NCI-H345 treated with DMSO at 0.1 percent for 48 hours (cell line): ENCODE results near the gene RPL13.
"Not testable (repeated sequence)": the region's sequence is repeated elsewhere in the genome, so short reads cannot be mapped to it uniquely, and the experiment has no call there.

Experiments
- DNase-seq: peaks from one replicate; lab custom pipeline; 2025; ENCODE audit not compliant: unreplicated experiment; lab: John Stamatoyannopoulos, UW

RPL13 gene

DNA sequence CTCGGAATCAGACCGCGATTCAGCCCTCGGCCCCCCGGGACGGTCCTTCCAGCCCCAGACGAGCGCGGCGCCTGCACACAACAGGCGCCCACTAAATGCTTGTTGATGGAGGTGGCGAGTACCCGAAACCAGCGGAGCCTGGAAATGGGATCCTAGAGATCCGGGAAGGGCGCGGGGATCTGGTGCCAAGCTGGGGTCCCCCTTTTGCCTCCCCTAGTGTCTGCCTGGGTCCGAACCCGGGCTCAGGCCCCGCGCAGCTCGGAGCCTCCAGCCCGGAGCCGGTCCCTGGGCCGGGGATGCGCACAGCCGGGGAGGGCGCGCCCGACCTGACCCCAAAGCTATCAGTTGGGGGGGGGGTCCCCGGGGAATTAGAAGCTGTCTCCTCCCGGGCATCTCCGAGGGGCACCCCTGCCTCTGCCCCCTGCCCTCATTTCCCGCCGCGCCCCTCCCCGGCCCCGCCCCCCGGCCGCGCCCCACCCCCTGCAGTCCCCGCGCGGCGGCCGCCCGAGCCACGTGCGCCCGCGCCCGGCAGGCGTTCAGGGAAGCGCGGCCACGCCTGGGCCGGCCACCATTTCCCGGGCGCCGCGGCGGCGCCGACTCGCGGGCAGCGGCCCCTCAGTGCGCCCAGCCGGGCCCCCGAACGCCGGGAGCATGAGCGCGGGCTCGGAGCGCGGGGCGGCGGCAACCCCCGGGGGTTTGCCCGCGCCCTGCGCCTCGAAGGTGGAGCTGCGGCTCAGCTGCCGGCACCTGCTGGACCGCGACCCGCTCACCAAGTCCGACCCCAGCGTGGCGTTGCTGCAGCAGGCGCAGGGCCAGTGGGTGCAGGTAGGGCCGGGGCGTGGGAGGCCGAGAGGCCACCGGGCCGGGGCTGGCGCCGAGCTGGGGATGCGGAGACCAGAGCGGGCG, 15.0 kb downstream of the RPL13 start, which contains the start of gene CPNE7:
Gene CPNE7 (plus strand): TSS at position 512 of the 906 bp plus-strand sequence. CDS start 140 bp downstream, at position 652.
- no peak for DNase-seq

DNA sequence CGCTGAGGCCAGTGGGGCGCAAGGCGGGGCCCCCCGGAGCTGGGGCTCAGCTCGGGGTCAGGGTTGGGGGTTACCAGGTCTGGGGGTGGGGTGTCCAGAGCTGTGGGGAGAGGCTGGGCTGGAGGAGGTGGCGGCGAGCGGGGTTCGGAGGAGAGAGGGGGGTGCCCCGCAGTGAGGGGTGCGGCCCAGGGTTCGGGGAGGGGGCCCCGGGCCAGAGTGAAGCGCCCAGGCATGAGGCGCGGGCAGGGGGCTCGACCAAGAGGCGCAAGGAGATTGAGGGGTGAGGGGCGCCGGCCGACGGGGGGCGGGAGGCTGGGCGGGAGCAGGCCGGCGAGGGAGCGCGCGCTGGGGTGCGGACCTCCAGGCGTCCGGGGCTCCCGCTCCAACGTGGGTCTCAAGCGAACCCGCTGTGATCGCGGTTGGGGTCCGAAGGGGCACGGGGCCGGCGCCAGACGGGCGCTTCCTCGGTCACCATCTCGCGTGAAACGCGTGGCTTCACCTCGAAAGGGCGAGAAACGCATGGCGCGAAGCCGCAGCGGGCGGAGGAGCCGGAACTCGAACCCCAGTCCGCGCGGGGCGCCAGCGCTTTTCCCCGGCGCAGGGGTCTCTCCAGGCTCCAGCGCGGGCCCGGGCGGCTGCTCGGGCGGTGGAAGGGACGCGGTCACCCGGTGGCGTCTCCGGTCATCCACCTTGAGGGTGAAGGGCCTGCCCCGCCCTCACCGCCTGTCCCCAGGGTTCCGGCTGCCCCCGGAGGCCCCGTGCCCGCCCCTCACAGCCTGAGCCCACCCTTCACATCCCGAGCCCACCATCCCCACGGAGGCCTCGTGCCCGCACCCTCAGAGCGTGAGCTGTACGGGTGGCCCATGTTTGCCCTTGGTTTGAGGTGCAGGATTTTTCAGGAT, 15.9 kb downstream of the RPL13 start:
- DNase-seq, result no peak

DNA sequence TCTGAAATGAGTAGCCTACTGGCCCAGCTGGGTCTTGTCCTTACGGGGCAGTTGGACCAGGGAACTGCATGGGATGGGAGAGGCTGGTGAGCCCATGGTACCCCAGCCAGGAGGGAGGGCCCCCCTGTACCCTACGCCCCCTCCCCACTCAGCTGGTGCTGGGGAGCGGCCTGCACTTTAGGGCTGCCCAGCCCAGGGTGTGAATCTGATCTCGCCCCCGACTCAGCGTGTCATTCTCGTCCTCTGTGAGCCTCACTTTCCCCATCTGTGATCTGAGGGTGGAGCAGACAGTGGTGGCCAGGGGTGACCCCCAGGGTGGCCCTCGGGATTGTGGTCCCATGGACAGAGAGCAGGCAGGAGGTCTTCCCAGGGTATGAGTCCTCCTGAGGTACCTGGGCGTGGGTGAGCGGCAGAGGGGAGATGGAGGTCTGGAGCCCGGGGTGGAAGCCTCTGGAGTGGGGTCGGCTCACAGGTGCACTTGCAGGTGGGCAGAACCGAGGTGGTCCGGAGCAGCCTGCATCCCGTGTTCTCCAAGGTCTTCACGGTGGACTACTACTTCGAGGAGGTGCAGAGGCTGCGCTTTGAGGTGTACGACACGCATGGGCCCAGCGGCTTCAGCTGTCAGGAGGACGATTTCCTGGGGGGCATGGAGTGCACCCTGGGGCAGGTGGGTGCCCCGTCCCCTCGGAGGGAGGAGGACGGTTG, 16.7 kb downstream of the RPL13 start:
- no peak for DNase-seq

DNA sequence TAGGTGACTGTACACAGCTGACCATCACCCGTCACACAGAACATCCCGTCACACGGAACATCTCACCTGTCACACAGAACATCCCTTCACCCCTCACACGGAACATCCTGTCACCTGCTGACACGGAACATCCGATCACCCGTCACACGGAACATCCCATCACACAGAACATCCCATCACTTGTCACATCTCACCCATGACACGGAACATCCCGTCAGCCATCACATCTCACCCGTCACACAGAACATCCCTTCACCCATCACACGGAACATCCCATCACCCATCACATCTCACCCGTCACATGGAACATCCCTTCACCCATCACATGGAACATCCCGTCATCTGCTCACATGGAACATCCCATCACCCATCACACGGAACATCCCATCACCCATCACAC, 18.9 kb downstream of the RPL13 start:
- no peak for DNase-seq

DNA sequence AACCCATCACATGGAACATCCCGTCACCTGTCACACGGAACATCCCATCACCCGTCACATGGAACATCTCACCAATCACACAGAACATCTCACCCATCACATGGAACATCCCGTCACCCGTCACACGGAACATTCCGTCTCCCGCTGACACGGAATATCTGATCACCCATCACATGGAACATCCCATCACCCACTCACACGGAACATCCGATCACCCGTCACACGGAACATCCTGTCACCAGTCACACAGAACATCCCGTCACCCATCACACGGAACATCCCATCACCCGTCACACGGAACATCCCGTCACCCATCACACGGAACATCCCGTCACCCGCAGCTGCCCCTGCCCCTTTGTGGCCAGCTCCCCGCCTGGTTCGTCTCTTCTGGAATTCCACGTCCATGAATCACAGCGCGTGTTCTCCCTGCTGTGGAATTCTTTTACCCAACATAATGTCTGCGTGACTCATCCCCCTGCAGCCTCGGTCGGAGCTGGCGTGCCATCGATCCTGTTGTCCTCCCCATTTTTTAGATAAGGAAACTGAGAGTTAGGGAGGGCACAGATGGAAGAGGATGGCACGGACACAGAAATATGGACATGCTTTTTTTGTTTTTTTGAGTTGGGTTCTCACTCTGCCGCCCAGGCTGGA, 20.7 kb downstream of the RPL13 start:
- DNase-seq, result no peak

DNA sequence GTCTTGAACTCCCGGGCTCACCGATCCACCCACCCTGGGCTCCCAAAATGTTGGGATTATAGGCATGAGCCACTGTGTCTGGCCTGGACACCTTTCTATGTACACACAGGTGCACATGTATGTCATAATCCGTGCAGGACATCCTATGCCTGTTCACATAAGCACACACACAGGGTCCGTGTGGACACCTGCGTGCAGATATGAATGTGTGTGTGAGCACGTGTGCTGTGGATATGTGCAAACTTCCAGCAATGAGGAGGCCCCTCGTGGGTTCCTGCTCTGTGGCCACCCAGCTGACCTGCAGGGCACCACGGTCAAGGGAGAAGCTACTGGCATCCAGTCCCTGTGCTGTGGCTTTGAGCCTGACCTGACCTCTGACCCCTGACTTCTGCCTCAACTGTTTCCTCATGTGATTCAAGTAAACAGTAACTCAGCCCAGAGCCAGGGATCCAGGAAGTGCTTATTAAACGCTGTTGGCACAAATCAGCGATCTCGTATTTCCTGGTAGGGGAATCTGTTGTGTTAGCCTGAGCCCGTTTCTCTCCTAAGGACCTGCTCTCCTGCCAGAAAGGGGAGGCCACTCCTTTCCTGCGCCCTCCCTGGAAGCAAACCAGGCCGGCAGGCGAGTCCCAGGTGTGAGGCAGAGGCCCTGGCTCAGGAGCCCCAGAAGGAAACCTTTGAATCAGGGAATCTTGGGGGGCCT, 21.5 kb downstream of the RPL13 start:
- no peak for DNase-seq

DNA sequence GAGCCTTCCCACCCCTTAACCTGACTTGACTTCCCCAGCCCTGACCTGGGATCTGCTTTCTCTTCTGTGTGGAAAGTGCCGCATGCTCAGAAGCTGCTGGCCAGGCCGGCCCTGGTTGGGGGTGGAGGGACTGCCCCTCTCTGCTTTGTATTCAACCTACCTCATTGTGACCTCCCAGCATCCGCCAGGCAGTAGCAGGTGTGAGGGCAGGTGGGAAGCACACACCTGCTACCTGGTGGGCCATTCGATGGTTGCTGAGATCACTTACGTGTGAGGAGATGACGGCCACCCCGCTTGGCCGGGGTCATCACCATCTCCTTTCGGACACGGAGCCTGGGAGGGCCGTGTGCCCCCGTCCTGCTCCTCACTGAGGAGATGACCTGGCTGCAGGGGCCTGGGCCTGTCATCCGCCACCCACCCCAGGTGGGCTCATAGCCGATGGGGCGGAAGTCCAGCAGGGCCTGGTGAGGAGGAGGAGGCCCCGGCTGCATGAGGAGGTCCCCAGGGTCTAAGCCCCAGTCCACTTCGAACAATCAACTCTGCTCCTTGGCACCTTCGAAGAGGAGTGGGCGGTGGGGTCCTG, 22.2 kb downstream of the RPL13 start:
- no peak for DNase-seq

DNA sequence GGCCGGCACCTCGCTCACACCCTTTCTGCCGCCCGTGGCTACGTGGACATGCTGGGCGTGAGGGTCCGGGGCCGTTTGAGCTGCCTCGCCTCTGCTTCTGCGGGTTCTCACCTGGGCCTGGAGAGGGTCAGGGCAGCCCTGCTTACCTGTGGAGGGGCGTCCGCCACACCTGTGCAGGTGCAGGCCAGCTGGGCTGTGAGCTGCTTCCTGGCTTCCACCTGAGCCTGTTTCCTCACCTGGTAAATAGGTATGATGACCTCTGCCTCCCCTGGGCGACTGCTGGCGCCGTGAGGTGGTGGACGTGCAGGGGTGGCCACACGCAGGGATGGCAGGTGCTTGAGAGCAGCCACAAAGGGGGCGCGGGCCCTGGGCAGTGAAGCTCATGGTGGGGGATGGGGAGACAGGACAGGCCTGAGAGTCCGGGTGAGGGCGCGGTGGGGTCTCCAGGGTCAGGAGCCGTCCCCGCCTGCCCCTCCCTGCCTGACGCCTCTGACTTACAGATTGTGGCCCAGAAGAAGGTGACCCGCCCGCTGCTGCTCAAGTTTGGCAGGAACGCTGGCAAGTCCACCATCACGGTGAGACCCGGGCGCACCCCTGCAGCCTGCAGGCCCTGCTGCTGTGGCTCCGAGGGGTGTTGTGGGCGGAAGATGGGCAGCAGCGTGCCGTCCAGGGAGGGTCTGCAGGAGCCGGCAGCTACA, 22.9 kb downstream of the RPL13 start:
- DNase-seq, result no peak

DNA sequence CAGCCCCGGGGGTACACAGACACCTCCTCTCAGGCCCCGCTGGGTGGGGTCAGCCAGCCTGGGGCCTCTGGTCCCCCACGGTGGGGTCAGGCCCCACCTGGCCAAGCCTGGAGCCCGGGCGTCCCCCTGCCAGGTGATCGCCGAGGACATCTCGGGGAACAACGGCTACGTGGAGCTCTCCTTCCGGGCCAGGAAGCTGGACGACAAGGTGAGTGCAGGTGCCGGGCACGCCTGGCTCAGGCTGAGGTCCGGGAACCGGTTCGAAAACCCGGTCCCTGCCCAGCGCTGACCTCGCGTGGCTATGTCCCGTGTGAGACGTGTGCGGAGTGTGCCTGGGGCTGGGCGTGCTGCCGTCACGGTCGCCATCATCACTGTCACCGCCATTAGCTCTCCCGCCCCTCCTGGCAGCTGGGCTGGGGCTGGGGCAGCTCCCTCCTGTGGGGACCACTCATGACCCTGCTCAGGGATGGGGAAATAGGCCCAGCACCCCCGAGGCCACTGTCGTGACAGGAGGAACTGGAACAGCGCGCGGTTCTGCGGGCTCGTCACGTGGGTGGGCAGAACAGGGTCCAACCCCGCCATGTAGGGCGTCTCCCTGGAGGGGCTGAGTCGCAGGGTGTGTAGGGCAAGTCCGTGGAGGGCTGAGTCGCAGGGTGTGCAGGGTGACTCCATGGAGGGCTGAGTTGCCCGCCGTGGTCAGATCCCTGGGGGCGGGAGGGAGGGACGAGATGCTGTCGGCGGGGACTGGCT, 23.6 kb downstream of the RPL13 start:
- no peak for DNase-seq

DNA sequence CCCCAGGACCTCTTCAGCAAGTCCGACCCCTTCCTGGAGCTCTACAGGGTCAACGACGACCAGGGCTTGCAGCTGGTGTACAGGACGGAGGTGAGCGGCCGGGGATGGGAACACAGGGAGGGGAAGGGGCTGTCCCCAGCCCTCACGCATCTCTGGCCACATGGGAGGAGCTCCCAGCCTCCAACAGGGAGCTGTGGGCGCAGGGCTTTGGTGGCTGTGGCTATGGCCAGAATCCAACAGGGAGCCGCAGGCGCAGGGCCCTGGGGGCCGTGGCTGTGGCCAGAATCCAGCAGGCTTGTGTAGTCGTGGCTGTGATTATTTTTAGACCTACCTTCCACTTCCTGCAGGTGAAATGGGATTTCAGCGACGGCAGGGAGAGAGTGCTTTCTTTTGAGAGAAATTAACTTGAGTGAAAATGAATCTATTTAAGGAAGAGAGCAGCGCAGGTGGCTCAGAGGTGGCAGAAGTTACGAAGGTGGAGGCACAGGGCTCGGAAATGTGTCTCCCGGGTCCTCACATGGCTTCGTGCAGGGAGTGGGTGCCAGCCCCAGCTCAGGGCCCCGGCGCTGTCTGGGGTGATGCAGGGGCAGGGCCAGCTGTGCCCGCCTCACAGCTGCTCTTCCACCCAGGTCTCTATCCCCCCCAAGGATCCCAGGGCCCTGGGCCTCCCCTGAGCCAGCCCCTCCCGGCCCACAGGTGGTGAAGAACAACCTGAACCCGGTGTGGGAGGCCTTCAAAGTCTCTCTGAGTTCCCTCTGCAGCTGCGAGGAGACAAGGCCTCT, 24.5 kb downstream of the RPL13 start:
- no peak for DNase-seq

DNA sequence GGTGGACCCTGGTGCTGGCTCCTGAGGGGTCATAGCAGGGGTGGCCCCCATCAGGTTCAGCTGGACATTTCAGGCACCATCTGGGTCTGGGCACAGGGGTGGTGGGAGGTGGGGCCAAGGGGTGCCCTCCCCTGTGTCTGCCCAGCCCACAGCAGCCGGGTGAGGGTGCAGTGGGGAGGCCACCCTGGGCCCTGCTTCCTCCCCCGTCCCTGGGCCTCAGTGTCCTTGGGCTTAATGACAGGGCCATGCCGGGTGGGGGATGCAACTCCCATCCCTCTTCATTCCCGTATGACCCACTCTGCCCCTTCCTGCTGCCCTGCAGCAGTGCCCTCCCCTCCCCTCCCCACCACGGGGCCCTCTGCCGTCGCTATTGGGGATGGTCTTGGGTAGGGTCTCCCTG, 25.7 kb downstream of the RPL13 start:
- DNase-seq, result no peak

DNA sequence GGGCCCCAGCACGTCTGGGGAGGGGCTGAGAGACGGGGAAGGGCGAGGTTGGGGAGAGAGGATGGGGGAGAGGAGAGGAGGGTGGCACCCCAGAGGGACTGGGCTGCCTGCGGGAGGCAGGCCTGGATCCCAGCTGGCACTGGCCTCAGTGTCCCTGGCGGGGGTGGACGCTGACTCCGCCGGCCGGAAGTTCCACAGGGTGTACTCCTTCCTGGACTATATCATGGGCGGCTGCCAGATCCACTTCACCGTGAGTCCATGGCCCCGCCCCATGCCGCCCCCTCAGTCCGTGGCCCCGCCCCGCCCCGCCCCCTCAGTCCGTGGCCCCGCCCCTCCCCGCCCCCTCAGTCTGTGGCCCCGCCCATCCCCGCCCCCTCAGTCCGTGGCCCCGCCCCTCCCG, 26.4 kb downstream of the RPL13 start:
- no peak for DNase-seq

DNA sequence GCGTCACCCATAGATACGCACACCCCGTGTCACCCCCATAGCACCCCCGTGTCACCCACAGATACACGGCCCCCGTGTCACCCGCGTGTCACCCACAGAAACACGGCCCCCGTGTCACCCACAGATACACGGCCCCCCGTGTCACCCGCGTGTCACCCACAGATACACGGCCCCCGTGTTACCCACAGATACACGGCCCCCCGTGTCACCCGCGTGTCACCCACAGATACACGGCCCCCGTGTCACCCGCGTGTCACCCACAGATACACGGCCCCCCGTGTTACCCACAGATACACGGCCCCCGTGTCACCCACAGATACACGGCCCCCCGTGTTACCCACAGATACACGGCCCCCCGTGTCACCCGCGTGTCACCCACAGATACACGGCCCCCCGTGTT, 27.2 kb downstream of the RPL13 start:
- not testable (repeated sequence) for DNase-seq

DNA sequence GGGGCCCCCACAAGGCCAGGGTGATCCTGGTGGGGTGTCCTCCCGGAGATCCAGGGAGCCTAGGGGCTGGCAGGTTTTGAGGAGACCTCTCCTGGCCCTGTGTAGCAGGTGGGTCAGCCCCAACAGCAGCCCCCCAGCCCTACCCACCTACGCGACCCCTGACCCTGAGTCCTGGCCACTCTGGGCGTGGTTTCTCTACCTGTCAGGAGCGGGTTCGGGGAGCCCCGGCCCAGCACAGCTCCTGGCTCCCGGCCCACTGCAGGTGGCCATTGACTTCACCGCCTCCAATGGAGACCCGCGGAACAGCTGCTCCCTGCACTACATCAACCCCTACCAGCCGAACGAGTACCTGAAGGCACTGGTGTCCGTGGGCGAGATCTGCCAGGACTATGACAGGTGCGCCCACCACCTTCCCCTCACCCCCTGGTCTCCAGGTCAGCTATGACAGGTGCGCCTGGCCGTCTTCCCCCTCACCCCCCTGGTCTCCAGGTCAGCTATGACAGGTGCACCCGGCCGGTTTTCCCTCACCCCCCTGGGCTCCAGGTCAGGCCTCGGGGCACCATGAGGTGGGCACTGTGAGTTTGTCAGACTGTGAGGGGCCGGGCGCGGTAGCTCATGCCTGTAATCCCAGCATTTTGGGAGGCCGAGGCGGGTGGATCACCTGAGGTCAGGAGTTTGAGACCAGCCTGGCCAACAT, 28.1 kb downstream of the RPL13 start:
- no peak for DNase-seq

DNA sequence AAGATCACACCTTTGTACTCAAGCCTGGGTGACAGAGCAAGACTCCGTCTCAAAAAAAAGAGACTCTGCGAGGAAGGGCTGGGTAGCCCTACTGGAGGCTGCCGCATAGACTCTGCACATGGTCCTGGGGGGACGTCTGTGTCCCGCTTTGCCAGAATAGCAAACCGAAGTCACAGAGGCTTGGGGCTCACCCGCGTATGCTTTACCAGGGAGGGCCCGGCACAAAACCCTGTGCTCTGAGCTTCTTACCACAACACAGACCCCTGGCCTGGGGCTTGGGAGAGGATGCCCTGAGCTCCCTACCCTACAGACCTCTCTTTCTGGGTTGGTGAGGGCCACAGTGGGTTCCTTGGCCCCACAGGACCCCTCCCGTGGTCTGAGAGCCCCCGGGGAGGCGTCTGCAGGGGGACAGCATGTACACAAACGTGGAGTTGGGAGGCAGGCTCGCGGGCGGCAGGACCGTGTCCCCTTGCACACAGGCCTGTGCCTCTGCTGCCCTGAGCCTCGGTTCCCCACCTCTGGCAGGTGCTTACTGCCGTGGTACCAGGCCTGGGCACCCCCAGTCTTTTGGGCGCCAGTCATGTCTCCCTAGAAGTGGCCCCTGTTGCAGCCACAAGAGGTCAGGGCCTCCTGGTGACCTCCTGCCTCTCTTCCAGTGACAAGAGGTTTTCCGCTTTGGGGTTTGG, 28.9 kb downstream of the RPL13 start:
- no peak for DNase-seq

DNA sequence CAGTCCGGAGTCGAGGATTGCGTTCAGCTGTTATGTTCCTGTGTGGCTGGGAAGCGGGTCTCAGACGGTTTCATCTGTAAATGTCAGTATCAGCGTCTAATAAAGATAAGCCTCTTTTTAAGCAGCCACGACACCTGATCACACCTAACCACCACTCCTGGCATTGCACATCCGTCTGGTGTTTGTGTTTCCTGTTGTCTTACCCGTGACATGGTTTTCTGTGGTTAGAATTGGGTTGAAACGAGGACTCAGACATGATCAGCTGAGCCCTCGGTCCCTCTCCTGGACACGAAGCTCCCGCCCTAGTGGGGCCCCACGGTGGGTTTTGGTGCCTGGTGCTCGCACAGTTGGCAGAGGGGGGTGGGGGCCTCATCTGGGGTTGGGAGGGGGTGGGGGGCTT, 33.4 kb downstream of the RPL13 start:
- no peak for DNase-seq
